ENCODE results near the gene TM7SF2. TPM values are rescaled to one million over a fixed set of nuclear protein-coding genes. Genes with fewer than 3 reads are reported as not detected.

The TM7SF2 gene
- total RNA-seq, 1 donor from 2014 or later, result 25.4 TPM

- intact Hi-C loops (cut with micrococcal nuclease), result loop anchor here (1.0 to 2.0 kb wide), 8 partner anchors 12 to 167 kb away; partner anchors contain the start of genes ARL2, ATG2A, FAU and MRPL49
- ChIA-PET CTCF (interaction anchor here (0.6 to 1.7 kb wide), 2 partner anchors 70 to 893 kb away, joined by 3 read pairs; partner anchors contain the start of gene ARL2), POLR2A (interaction anchor here (0.6 to 2.2 kb wide), 4 partner anchors 8 to 50 kb away, joined by 3 to 7 read pairs (median 5); partner anchors contain the start of genes SYVN1 and VPS51)
- H3K27ac Mint-ChIP-seq, result peak within 1 kb of the TSS; percentile 94
- peaks cover 25% of the 10 kb centered on the region for H3K4me1 Mint-ChIP-seq
- DNase-seq (peak; percentile 97), ATAC-seq (ENCODE audit: low read depth) (peak; percentile 92)
- no peaks in the 10 kb centered on the region for H3K27me3 Mint-ChIP-seq
- peak within 1 kb of the TSS; percentile 93 for H3K4me3 Mint-ChIP-seq
- no peak for TF ChIP-seq CTCF (IDR thresholded peaks at IDR 0.05)
- no peaks in the 10 kb centered on the region for H3K9me3 Mint-ChIP-seq
- H3K36me3 Mint-ChIP-seq (ENCODE audit: low read depth), result peaks cover 45% of the 10 kb centered on the region
Measured at GRCh38 chr11:65083834-65084597, 27.7 kb upstream of the TM7SF2 start, which contains the start of the genes CDCA5 and ZFPL1. Gene CDCA5, minus strand, starts transcription at chr11:65084040. Its CDS starts 62 bp downstream, at chr11:65083978. Gene ZFPL1, plus strand, starts transcription at chr11:65084222. Its CDS starts 477 bp downstream, at chr11:65084699.

GRCh38 chr11:65084598-65085375 is 26.9 kb upstream of the TM7SF2 start:
- H3K4me3 Mint-ChIP-seq, result peak overlapping the region; percentile 93
- no peaks in the 10 kb centered on the region for H3K27me3 Mint-ChIP-seq
- no peak for TF ChIP-seq CTCF (IDR thresholded peaks at IDR 0.05)
- peak overlapping the region; percentile 94 for H3K27ac Mint-ChIP-seq
- CTCF ChIA-PET, result interaction anchor here (1.4 to 1.7 kb wide), 2 partner anchors 37 to 71 kb away, joined by 3 to 5 read pairs; partner anchors contain the start of genes ARL2, FAU and MRPL49
- intact Hi-C loops (cut with micrococcal nuclease), result loop anchor here (1.0 to 2.0 kb wide), 8 partner anchors 12 to 168 kb away; partner anchors contain the start of genes ARL2, ATG2A, FAU and MRPL49
- H3K36me3 Mint-ChIP-seq (ENCODE audit: low read depth), result peaks cover 52% of the 10 kb centered on the region
- POLR2A ChIA-PET, result interaction anchor here (0.9 kb wide), 1 partner anchor 51 kb away, joined by 3 read pairs; no protein-coding TSS in a partner anchor
- DNase-seq (no peak), ATAC-seq (ENCODE audit: low read depth) (no peak)
- no peaks in the 10 kb centered on the region for H3K9me3 Mint-ChIP-seq
- H3K4me1 Mint-ChIP-seq, result peaks cover 25% of the 10 kb centered on the region

- Mint-ChIP-seq H3K4me3 (peak overlapping the region; percentile 93), H3K27me3 (no peaks in the 10 kb centered on the region), H3K27ac (peak overlapping the region; percentile 94), H3K9me3 (no peaks in the 10 kb centered on the region), H3K36me3 (ENCODE audit: low read depth) (peaks cover 52% of the 10 kb centered on the region), H3K4me1 (peaks cover 25% of the 10 kb centered on the region)
- DNase-seq (no peak), ATAC-seq (ENCODE audit: low read depth) (no peak)
- no peak for TF ChIP-seq CTCF (IDR thresholded peaks at IDR 0.05)
- POLR2A ChIA-PET, result interaction anchor here (0.9 kb wide), 1 partner anchor 50 kb away, joined by 3 read pairs; no protein-coding TSS in a partner anchor
- CTCF ChIA-PET, result interaction anchor here (1.4 kb wide), 1 partner anchor 36 kb away, joined by 5 read pairs; the partner anchor contains the start of genes FAU and MRPL49
- intact Hi-C loops (cut with micrococcal nuclease), result loop anchor here (2.0 kb wide), 1 partner anchor 169 kb away; the partner anchor contains the start of gene ATG2A
Measured at GRCh38 chr11:65085446-65085845, 26.2 kb upstream of the TM7SF2 start.

- Mint-ChIP-seq H3K9me3 (no peaks in the 10 kb centered on the region), H3K36me3 (ENCODE audit: low read depth) (peaks cover 52% of the 10 kb centered on the region), H3K27ac (no peak overlapping the region), H3K4me3 (no peak overlapping the region), H3K4me1 (peaks cover 25% of the 10 kb centered on the region), H3K27me3 (no peaks in the 10 kb centered on the region)
- TF ChIP-seq CTCF (IDR thresholded peaks at IDR 0.05), result no peak
- ATAC-seq (ENCODE audit: low read depth) (no peak), DNase-seq (no peak)
- intact Hi-C loops (cut with micrococcal nuclease), result no loop called here
- ChIA-PET CTCF (no interaction called here), POLR2A (interaction anchor here (0.5 kb wide), 1 partner anchor 36 kb away, joined by 3 read pairs; no protein-coding TSS in a partner anchor)
Measured at GRCh38 chr11:65086809-65087208, 24.9 kb upstream of the TM7SF2 start.

All from activated B cell treated with CpG ODN at 0.5 μM for 24 hours (primary cell).